Gastrocnemius medialis (tissue), 4 donors: ENCODE data around the gene ATP10B. TPM values are rescaled to one million over a fixed set of nuclear protein-coding genes. Genes with fewer than 3 reads are reported as not detected.

Experiments
- ATAC-seq, 2 donors: fragments of 150-250 bp; one replicate each; pipeline ENCODE4 v1.9.1; 2016
- DNase-seq, 2 donors: peaks; one replicate each; pipeline ENCODE4 v3.0.0-alpha.2; 2019
- H3K27ac ChIP-seq, 4 donors: fragments of 200-600 bp; sonication (generic); 1 replicate in 1 of 4; 2 replicates in 3 of 4; pipeline ENCODE4 v1.5.1; 2016 to 2018; ENCODE audit warnings: mild to moderate bottlenecking in 2 of 4, moderate library complexity in 1 of 4
- H3K27me3 ChIP-seq, 3 donors: fragments of 200-600 bp; sonication (generic) in 2 of 3; 1 replicate in 1 of 3; 2 replicates in 2 of 3; pipeline versions ENCODE4 v1.5.1 to v1.6.0; 2016 to 2019; ENCODE audit warnings: mild to moderate bottlenecking in 1 of 3, moderate library complexity in 1 of 3
- H3K36me3 ChIP-seq, 2 donors: fragments of 200-600 bp; sonication (generic) in 1 of 2; one replicate each; pipeline ENCODE4 v1.5.1; 2017 to 2018
- H3K4me1 ChIP-seq, 2 donors: fragments of 200-600 bp; sonication (generic) in 1 of 2; one replicate each; pipeline ENCODE4 v1.5.1; 2016 to 2017; ENCODE audit warnings: mild to moderate bottlenecking in 2 of 2
- H3K4me3 ChIP-seq, 4 donors: fragments of 200-600 bp; sonication (generic) in 3 of 4; 1 replicate in 1 of 4; 2 replicates in 3 of 4; pipeline ENCODE4 v1.5.1; 2016 to 2019; ENCODE audit warnings: mild to moderate bottlenecking in 2 of 4
- H3K9me3 ChIP-seq, 3 donors: fragments of 200-600 bp; sonication (generic) in 2 of 3; 1 replicate in 1 of 3; 2 replicates in 2 of 3; pipeline ENCODE4 v1.5.1; 2016 to 2019
- CTCF ChIP-seq, 5 experiments: fragments of 450-650 bp in 3 of 5; fragments of 200-600 bp in 2 of 5; sonication (generic) in 2 of 5; IDR thresholded peaks in 4 of 5; conservative IDR thresholded peaks in 1 of 5; 1 replicate in 4 of 5; 2 replicates in 1 of 5; pipeline ENCODE4 v1.5.1; 2016 to 2019; ENCODE audit warnings: antibody characterized with exemption in 5 of 5, mild to moderate bottlenecking in 3 of 5, moderate library complexity in 3 of 5
- POLR2A ChIP-seq, 2 donors: fragments of 450-650 bp; IDR thresholded peaks; one replicate each; pipeline ENCODE4 v1.6.1; 2017; ENCODE audit warnings: antibody characterized with exemption in 2 of 2, mild to moderate bottlenecking in 2 of 2, moderate library complexity in 2 of 2
- in situ Hi-C, 4 donors: fragments of 200-750 bp; cut with MboI; loops; one replicate each; pipeline versions ENCODE4 v1.15.0 to v1.8.0; 2017; ENCODE audit warnings: low sequenced_read_pairs in 4 of 4
- intact Hi-C: fragments of 100-400 bp; cut with DNase I; formaldehyde crosslinking; loops from one replicate; pipeline ENCODE4 v1.15.1; 2023; ENCODE audit warnings: low total_unique reads
- total RNA-seq, 4 donors: library from RNA; depleted of rRNA; stranded (reverse); fragments of >200 nt; gene quantifications; one replicate each; pipeline versions ENCODE4 v1.1.0 to v1.2.3, GENCODE V29; 2016

ATP10B gene
- total RNA-seq, 4 donors from 2014 or later, result 0.63 TPM; not detected in 3

- TF ChIP-seq CTCF (IDR thresholded peaks at IDR 0.05 in 4 of 5, conservative IDR thresholded peaks at IDR 0.05 in 1 of 5) (no peak), POLR2A (IDR thresholded peaks at IDR 0.05) (no peak)
- Histone ChIP-seq H3K9me3 (no peaks in the 10 kb centered on the region), H3K36me3 (no peaks in the 10 kb centered on the region), H3K27me3 (no peaks in the 10 kb centered on the region), H3K4me3 (no peak overlapping the region), H3K4me1 (no peaks in the 10 kb centered on the region), H3K27ac (no peak overlapping the region)
- DNase-seq (no peak), ATAC-seq (no peak)
- intact Hi-C loops, result no loop called here
- in situ Hi-C loops, result no loop called here
Observed at GRCh38 chr5:160620401-160620800, 231.6 kb downstream of the ATP10B start.

GRCh38 chr5:160619381-160619780, 232.6 kb downstream of the ATP10B start:
- Histone ChIP-seq H3K27me3 (no peaks in the 10 kb centered on the region), H3K27ac (no peak overlapping the region), H3K36me3 (no peaks in the 10 kb centered on the region), H3K4me3 (no peak overlapping the region), H3K4me1 (no peaks in the 10 kb centered on the region), H3K9me3 (no peaks in the 10 kb centered on the region)
- TF ChIP-seq CTCF (IDR thresholded peaks at IDR 0.05 in 4 of 5, conservative IDR thresholded peaks at IDR 0.05 in 1 of 5) (no peak), POLR2A (IDR thresholded peaks at IDR 0.05) (no peak)
- in situ Hi-C loops, result no loop called here
- DNase-seq (no peak), ATAC-seq (no peak)
- intact Hi-C loops, result no loop called here

GRCh38 chr5:160618286-160618685, 233.7 kb downstream of the ATP10B start:
- ATAC-seq (no peak), DNase-seq (no peak)
- Histone ChIP-seq H3K4me1 (no peaks in the 10 kb centered on the region), H3K27ac (no peak overlapping the region), H3K4me3 (no peak overlapping the region), H3K9me3 (no peaks in the 10 kb centered on the region), H3K36me3 (no peaks in the 10 kb centered on the region), H3K27me3 (no peaks in the 10 kb centered on the region)
- intact Hi-C loops (no loop called here), in situ Hi-C loops (no loop called here)
- TF ChIP-seq CTCF (IDR thresholded peaks at IDR 0.05 in 4 of 5, conservative IDR thresholded peaks at IDR 0.05 in 1 of 5) (no peak), POLR2A (IDR thresholded peaks at IDR 0.05) (no peak)

- DNase-seq, result no peak
- intact Hi-C loops, result no loop called here
- Histone ChIP-seq H3K36me3 (no peaks in the 10 kb centered on the region), H3K4me3 (no peak overlapping the region), H3K27ac (no peak overlapping the region), H3K4me1 (no peaks in the 10 kb centered on the region), H3K9me3 (no peaks in the 10 kb centered on the region), H3K27me3 (no peaks in the 10 kb centered on the region)
- ATAC-seq, result no peak
- TF ChIP-seq POLR2A (IDR thresholded peaks at IDR 0.05), result no peak
- no peak for TF ChIP-seq CTCF (IDR thresholded peaks at IDR 0.05 in 4 of 5, conservative IDR thresholded peaks at IDR 0.05 in 1 of 5)
- in situ Hi-C loops, result no loop called here
Observed at GRCh38 chr5:160616712-160617497, 235.1 kb downstream of the ATP10B start.

- Histone ChIP-seq H3K27me3 (no peaks in the 10 kb centered on the region), H3K4me3 (no peak overlapping the region), H3K4me1 (no peaks in the 10 kb centered on the region), H3K36me3 (no peaks in the 10 kb centered on the region), H3K9me3 (no peaks in the 10 kb centered on the region), H3K27ac (no peak overlapping the region)
- ATAC-seq, result no peak
- in situ Hi-C loops (no loop called here), intact Hi-C loops (no loop called here)
- TF ChIP-seq CTCF (IDR thresholded peaks at IDR 0.05 in 4 of 5, conservative IDR thresholded peaks at IDR 0.05 in 1 of 5) (no peak), POLR2A (IDR thresholded peaks at IDR 0.05) (no peak)
- DNase-seq, result no peak
Observed at GRCh38 chr5:160614136-160614535, 237.9 kb downstream of the ATP10B start.
